Bronchial epithelial cell (primary cell): ENCODE measurements around the gene NDUFS6. TPM values are rescaled to one million over a fixed set of nuclear protein-coding genes. Genes with fewer than 3 reads are reported as not detected.

Source experiments
- DNase-seq: peaks from one replicate; pipeline ENCODE4 v3.0.0-alpha.2; 2010; ENCODE audit warnings: low read depth
- FAIRE-seq: peaks from 2 replicates; lab custom pipeline; 2011; peaks lifted over from hg19 to GRCh38; lab: Jason Lieb, UNC
- H3K27me3 ChIP-seq: 2 replicates; pipeline ENCODE4 v1.5.1; 2011; ENCODE audit warnings: low read length; ENCODE audit not compliant: control insufficient read depth, insufficient read depth
- H3K36me3 ChIP-seq: 2 replicates; pipeline ENCODE4 v1.5.1; 2011; ENCODE audit warnings: low read length; ENCODE audit not compliant: control insufficient read depth, insufficient read depth
- H3K4me3 ChIP-seq: 2 replicates; pipeline ENCODE4 v1.5.1; 2011; ENCODE audit warnings: mild to moderate bottlenecking, low read depth, low read length, control low read depth
- total RNA-seq: library from RNA; depleted of rRNA; stranded (reverse); fragments of >200 nt; gene quantifications from 2 replicates; pipeline ENCODE4 v1.2.1, GENCODE V29; 2014
- TF ChIP-seq, protein P1 (sequence below): IDR thresholded peaks from 2 replicates; pipeline ENCODE4 v1.5.1; 2011; ENCODE audit warnings: mild to moderate bottlenecking, moderate library complexity, low read length, control low read depth, inconsistent platforms; ENCODE audit not compliant: insufficient read depth, severe bottlenecking

The NDUFS6 gene
- total RNA-seq, 1 donor from 2014 or later = 21.1 TPM

DNA sequence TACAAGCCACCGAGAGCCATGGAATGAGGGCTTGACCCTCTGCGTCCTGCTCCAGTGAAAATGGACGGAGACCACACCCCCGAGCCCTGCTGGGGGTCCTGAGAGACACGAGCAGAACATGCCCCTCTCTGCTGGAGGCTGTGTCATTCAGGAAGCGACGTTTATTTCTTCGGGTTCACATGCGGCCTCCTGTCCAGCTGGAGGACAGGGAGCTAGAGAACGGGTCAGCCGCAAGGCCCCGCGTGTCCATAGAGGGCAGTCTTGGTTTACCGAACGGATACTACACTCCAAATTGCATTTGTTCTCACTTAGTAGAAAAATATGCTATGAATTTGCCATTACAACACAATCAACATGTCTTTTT, 37.7 kb upstream of the NDUFS6 start:
- TF ChIP-seq, protein P1, sequence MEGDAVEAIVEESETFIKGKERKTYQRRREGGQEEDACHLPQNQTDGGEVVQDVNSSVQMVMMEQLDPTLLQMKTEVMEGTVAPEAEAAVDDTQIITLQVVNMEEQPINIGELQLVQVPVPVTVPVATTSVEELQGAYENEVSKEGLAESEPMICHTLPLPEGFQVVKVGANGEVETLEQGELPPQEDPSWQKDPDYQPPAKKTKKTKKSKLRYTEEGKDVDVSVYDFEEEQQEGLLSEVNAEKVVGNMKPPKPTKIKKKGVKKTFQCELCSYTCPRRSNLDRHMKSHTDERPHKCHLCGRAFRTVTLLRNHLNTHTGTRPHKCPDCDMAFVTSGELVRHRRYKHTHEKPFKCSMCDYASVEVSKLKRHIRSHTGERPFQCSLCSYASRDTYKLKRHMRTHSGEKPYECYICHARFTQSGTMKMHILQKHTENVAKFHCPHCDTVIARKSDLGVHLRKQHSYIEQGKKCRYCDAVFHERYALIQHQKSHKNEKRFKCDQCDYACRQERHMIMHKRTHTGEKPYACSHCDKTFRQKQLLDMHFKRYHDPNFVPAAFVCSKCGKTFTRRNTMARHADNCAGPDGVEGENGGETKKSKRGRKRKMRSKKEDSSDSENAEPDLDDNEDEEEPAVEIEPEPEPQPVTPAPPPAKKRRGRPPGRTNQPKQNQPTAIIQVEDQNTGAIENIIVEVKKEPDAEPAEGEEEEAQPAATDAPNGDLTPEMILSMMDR = peak; percentile 57
- FAIRE-seq (no peak), DNase-seq (peak; percentile 21)
- H3K27me3 ChIP-seq = no peaks in the 10 kb centered on the region
- H3K4me3 ChIP-seq = no peak overlapping the region
- no peaks in the 10 kb centered on the region for H3K36me3 ChIP-seq

DNA sequence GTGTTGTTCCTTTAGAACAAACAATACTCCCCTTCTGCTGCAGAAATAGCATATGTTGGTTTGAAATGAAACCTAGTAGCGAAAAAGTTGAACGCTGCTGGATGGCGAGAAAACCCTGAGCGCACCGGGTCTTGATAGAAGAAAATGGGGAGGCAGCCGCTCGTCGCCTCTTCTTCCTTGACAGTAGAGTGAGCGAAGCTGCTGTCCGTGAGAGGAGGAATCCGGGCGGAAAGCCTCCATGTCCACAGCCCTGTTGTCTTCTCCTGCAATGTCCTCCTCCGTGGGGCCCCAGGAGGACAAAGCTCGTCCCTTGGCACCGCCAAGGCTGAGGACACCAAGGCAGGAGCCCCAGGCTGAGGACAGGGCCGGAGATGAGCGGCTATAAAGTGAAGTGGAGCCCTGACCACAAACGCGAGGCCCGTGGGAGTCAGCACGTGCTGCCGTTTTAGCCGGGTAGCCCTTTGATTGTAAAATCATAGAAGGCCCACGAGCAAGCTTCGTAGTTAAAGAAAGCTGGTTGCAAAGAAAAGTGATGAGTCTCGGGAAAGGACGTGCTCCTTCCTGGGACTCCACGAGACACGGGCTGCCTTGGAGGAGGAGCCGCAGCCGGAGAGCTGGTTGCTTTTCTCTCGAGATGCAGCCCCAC, 37.1 kb upstream of the NDUFS6 start:
- DNase-seq (no peak), FAIRE-seq (no peak)
- Histone ChIP-seq H3K36me3 (no peaks in the 10 kb centered on the region), H3K27me3 (no peaks in the 10 kb centered on the region), H3K4me3 (no peak overlapping the region)
- TF ChIP-seq, protein P1 = no peak

DNA sequence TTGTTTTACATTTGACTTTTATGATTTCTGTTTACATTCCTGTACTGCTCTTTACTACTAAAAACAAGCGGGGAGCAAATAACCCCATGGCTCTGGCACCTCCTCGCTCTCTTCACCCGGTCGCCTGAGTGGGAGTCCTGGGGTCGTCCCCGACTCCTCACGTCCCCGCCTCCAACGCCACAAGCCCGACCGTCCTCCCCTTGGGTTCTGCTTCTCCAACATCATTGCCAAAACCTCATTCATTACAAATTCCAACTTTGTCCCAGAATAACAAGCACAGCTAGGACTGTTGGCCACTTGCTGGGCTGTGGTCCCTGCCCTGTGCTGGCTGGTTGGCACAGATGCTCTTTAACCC, 36.6 kb upstream of the NDUFS6 start:
- no peaks in the 10 kb centered on the region for H3K36me3 ChIP-seq
- no peaks in the 10 kb centered on the region for H3K27me3 ChIP-seq
- no peak overlapping the region for H3K4me3 ChIP-seq
- DNase-seq (no peak), FAIRE-seq (no peak)
- TF ChIP-seq, protein P1 = no peak

DNA sequence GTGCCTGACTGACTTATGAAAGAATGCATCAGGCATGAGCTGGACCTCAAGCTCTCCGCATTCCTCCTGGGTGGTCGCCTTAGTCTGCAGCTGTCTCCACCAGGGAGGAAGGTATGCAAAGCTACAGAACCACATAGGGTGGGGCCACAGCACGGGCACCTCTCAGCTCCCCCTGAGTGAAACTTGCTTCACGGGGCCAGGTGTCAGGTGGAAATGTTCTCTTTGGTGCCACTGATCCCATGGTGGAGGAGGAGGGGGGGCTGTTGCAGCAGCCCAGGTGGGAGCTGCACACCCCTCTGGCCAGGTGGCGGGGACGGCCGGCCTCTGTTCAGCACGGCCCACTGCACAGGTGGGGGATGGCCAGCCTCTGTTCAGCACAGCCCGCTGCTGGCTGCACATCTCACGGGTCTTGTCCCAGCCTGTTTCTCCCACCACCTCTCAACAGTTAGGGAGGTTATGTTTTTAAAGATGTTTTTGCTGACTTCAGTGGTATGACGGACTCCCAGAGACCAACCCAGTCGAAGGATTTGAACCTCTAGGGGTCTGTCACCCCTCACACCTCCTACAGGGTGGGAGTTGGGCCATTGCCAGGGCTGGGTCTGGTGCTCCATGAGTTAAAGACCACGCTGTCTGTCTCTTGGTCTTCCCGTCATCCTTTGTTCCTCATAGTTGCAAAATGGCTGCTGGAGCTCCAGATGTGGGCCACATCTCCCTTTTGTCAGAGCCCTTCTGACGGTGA, 35.9 kb upstream of the NDUFS6 start:
- FAIRE-seq (no peak), DNase-seq (no peak)
- no peak overlapping the region for H3K4me3 ChIP-seq
- H3K36me3 ChIP-seq = no peaks in the 10 kb centered on the region
- TF ChIP-seq, protein P1 = no peak
- no peaks in the 10 kb centered on the region for H3K27me3 ChIP-seq

DNA sequence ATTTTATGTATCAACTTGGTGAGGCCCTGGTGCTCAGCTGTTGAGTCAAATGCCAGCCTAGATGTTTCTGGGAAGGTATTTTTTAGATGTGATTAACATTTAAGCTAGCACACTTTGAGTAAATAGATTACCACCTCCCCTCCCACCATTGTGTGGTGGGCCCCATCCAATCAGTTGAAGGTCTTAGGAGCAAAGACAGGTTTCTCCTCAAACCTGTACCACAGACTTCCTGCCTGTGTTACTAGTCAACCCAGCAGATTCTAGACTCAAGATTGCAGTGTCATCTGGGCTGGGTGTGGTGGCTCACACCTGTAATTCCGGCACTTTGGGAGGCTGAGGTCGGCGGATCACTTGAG, 35.3 kb upstream of the NDUFS6 start:
- H3K27me3 ChIP-seq = no peaks in the 10 kb centered on the region
- FAIRE-seq = no peak

More for the DNA sequence above, 35.3 kb upstream of the NDUFS6 start:
- TF ChIP-seq, protein P1 = no peak
- H3K36me3 ChIP-seq = no peaks in the 10 kb centered on the region
- H3K4me3 ChIP-seq = no peak overlapping the region
- DNase-seq = no peak
